GM12878 (cell line): ENCODE measurements around the gene DEPDC7. TPM values are rescaled to one million over a fixed set of nuclear protein-coding genes. Genes with fewer than 3 reads are reported as not detected.
A peak's percentile ranks its signal among the peaks of the same experiment; 100 is the strongest.

Source experiments
- ATAC-seq: fragments of 200-7000 bp; cut with Tn5 transposase; 3 replicates; pipeline ENCODE4 v1.9.1; 2020; ENCODE audit warnings: mild to moderate bottlenecking, moderate library complexity
- BruUV-seq: library from RNA; stranded (reverse); fragments of 400-500 nt; replicated peaks from 2 replicates; lab custom pipeline; 2021; lab: Mats Ljungman, UMichigan
- CTCF ChIA-PET: fragments of 300-600 bp; sonication (Branson Sonifier 250); formaldehyde crosslinking; extraction: SDS; loops from one replicate; lab custom pipeline; 2021; ENCODE audit warnings: inconsistent platforms; lab: Yijun Ruan, JAX
- POLR2A ChIA-PET: fragments of 350-600 bp; formaldehyde crosslinking; extraction: SDS; loops from one replicate; lab custom pipeline; 2021; ENCODE audit warnings: inconsistent platforms; lab: Charles Lee
- RAD21 ChIA-PET: fragments of 300-600 bp; sonication (Branson Sonifier 250); formaldehyde crosslinking; loops from one replicate; lab custom pipeline; 2023; ENCODE audit warnings: antibody characterized with exemption; ENCODE audit not compliant: unreplicated experiment; lab: Charles Lee
- SMC1A ChIA-PET: fragments of 300-600 bp; sonication (Branson Sonifier 250); formaldehyde crosslinking; loops from one replicate; lab custom pipeline; 2023; ENCODE audit not compliant: unreplicated experiment, uncharacterized antibody; lab: Charles Lee
- DNase-seq: peaks from one replicate; pipeline ENCODE4 v3.0.0-alpha.2; 2011; ENCODE audit warnings: low read depth, low spot score
- FAIRE-seq: peaks from 3 replicates; lab custom pipeline; 2011; peaks lifted over from hg19 to GRCh38; lab: Jason Lieb, UNC
- H2AFZ ChIP-seq: 2 replicates; pipeline ENCODE4 v1.6.0; 2011; ENCODE audit warnings: low read depth, low read length, control low read depth; ENCODE audit not compliant: control insufficient read depth
- H3K27ac ChIP-seq: 2 replicates; pipeline ENCODE4 v1.5.1; 2011; ENCODE audit warnings: control low read depth; ENCODE audit not compliant: control insufficient read depth, insufficient read depth
- H3K27me3 ChIP-seq, 2 experiments: replicated peaks in 1 of 2; 2 replicates each; pipeline versions ENCODE4 v1.6.0 to v1.6.1; 2011; ENCODE audit warnings: low read length in 1 of 2; ENCODE audit not compliant: control insufficient read depth in 2 of 2, insufficient read depth in 2 of 2
- H3K36me3 ChIP-seq, 2 experiments: 2 replicates each; pipeline ENCODE4 v1.5.1; 2011; ENCODE audit warnings: low read length in 1 of 2; ENCODE audit not compliant: control insufficient read depth in 2 of 2, insufficient read depth in 2 of 2
- H3K4me1 ChIP-seq: 2 replicates; pipeline ENCODE4 v1.6.1; 2011; ENCODE audit warnings: mild to moderate bottlenecking, low read length, moderate library complexity, mixed read lengths; ENCODE audit not compliant: control insufficient read depth, insufficient read depth
- H3K4me2 ChIP-seq: 2 replicates; pipeline ENCODE4 v1.6.0; 2011; ENCODE audit warnings: control low read depth; ENCODE audit not compliant: control insufficient read depth, insufficient read depth
- H3K4me3 ChIP-seq: fragments of 200-600 bp; sonication (generic); 2 replicates; pipeline ENCODE4 v1.5.1; 2016
- H3K79me2 ChIP-seq: 2 replicates; pipeline ENCODE4 v1.6.0; 2011; ENCODE audit warnings: low read length; ENCODE audit not compliant: control insufficient read depth, insufficient read depth
- H3K9ac ChIP-seq: 2 replicates; pipeline ENCODE4 v1.8.0; 2011; ENCODE audit warnings: low read length, control low read depth, mixed read lengths; ENCODE audit not compliant: control insufficient read depth, insufficient read depth
- H3K9me3 ChIP-seq: replicated peaks from 3 replicates; pipeline ENCODE4 v1.5.1; 2011; ENCODE audit warnings: mild to moderate bottlenecking, low read length; ENCODE audit not compliant: control insufficient read depth, insufficient read depth
- H4K20me1 ChIP-seq: 2 replicates; pipeline ENCODE4 v1.6.0; 2011; ENCODE audit not compliant: control insufficient read depth, insufficient read depth
- ASH2L ChIP-seq: fragments of 300-600, 200-600 bp; sonication (generic); IDR thresholded peaks from 2 replicates; pipeline ENCODE4 v1.6.1; 2017; ENCODE audit warnings: low read depth, mild to moderate bottlenecking, borderline replicate concordance
- ATF7 ChIP-seq: fragments of 450-650 bp; IDR thresholded peaks from 2 replicates; pipeline ENCODE4 v1.6.1; 2016; ENCODE audit warnings: low read depth, mild to moderate bottlenecking
- BMI1 ChIP-seq: fragments of 450-650 bp; IDR thresholded peaks from 2 replicates; pipeline ENCODE4 v1.6.1; 2016; ENCODE audit warnings: mild to moderate bottlenecking, moderate library complexity, borderline replicate concordance
- MEF2A ChIP-seq: IDR thresholded peaks from 2 replicates; pipeline ENCODE4 v1.6.1; 2011; ENCODE audit warnings: low read depth, mild to moderate bottlenecking, low read length, moderate library complexity; ENCODE audit not compliant: insufficient read depth
- MTA3 ChIP-seq: IDR thresholded peaks from 2 replicates; pipeline ENCODE4 v1.6.1; 2012; ENCODE audit warnings: low read length, inconsistent platforms, borderline replicate concordance
- RB1 ChIP-seq: fragments of 450-650 bp; formaldehyde crosslinking; IDR thresholded peaks from 2 replicates; pipeline ENCODE4 v1.6.1; 2017; ENCODE audit warnings: mild to moderate bottlenecking, borderline replicate concordance
- RFX5 ChIP-seq: IDR thresholded peaks from 2 replicates; pipeline ENCODE4 v1.6.1; 2011; ENCODE audit warnings: low read depth, low read length, improper control_type of control experiment
- WGBS: methylation state at CpG from one replicate; pipeline ENCODE4 v1.1.6; 2016; ENCODE audit warnings: low lambda C conversion rate; ENCODE audit not compliant: insufficient replicate concordance, insufficient coverage; ENCODE audit errors: missing lambda C conversion rate; 5-methylcytosine and 5-hydroxymethylcytosine counted together
- in situ Hi-C: fragments of 300-500 bp; cut with MboI; formaldehyde crosslinking; loops from 9 replicates; pipeline ENCODE4 v1.14.3; 2018; ENCODE audit warnings: mixed read lengths
- intact Hi-C: fragments of 100-400 bp; cut with micrococcal nuclease; formaldehyde crosslinking; loops from one replicate; pipeline ENCODE4 v1.14.2; 2022; ENCODE audit not compliant: unreplicated experiment
- polyA plus RNA-seq, 11 experiments: library from polyadenylated mRNA; depleted of rRNA in 4 of 11; unstranded in 6 of 11; stranded (reverse) in 5 of 11; fragments of >200 nt; fragmentation: Nextera tagmentation in 4 of 11; fragmentation: Illumina TruSeq in 1 of 11; extraction: Ambion mirVana in 4 of 11; extraction: Trizol in 1 of 11; gene quantifications; 1 replicate in 1 of 11; 2 replicates in 10 of 11; pipeline versions ENCODE4 v1.2.1 to v1.2.3, GENCODE V29; 2011 to 2016; ENCODE audit warnings: inconsistent platforms in 2 of 11, missing spikeins in 2 of 11, low read depth in 1 of 11
- total RNA-seq, 4 experiments: library from RNA; depleted of rRNA in 3 of 4; stranded (reverse); fragments of >200 nt in 3 of 4; fragmentation: Illumina TruSeq in 1 of 4; extraction: Trizol in 1 of 4; gene quantifications; 2 replicates each; pipeline versions ENCODE4 v1.2.1 to v1.2.3, GENCODE V29; 2013 to 2021
- TF ChIP-seq, protein P1 (sequence below): fragments of 450-650 bp; IDR thresholded peaks from 2 replicates; pipeline ENCODE4 v1.6.1; 2017; ENCODE audit warnings: mild to moderate bottlenecking, moderate library complexity
- TF ChIP-seq, protein P2 (sequence below): fragments of 450-650 bp; IDR thresholded peaks from 2 replicates; pipeline ENCODE4 v1.6.1; 2014; ENCODE audit warnings: mild to moderate bottlenecking

The DEPDC7 gene
- total and polyA plus RNA-seq, 10 of the 15 experiments (the other 5 are each of a cell fraction or from before 2014, with no cell fraction given) = 0.06 to 1.1 (median 0.49) TPM

DNA sequence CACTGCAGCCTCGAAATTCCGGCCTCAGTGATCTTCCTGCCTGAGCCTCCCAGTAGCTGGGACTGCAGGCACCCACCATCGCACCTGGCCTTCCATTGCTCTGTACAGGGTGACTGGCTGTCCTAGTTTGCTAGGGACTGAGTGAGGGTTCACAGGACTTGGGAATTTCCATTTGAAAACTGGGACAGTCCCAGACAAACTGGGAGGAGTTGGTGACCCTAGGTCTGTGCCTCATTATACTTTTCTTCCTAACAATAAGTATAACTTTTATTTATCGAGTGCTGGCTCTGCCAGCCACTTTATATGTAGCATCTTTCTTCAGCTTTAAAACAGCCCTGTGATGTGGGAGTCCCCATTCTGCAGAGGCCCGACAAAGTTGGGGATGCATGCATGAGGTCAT is 49.2 kb downstream of the DEPDC7 start:
- ChIA-PET SMC1A (interaction anchor here (0.7 to 11.0 kb wide), 26 partner anchors 9 to 274 kb away, joined by 3 to 141 read pairs (median 6); partner anchors contain the start of genes CSTF3, QSER1 and TCP11L1), RAD21 (interaction anchor here (0.8 to 6.8 kb wide), 23 partner anchors 13 to 345 kb away, joined by 3 to 144 read pairs (median 4); partner anchors contain the start of genes CSTF3, QSER1 and TCP11L1), POLR2A (interaction anchor here (0.7 to 3.0 kb wide), 5 partner anchors 43 to 210 kb away, joined by 3 to 9 read pairs (median 4); no protein-coding TSS in a partner anchor), CTCF (interaction anchor here (0.6 to 10.8 kb wide), 49 partner anchors 9 to 422 kb away, joined by 3 to 144 read pairs (median 4); partner anchors contain the start of genes CSTF3, DEPDC7, QSER1 and TCP11L1)
- H3K4me1 ChIP-seq = peaks cover 43% of the 10 kb centered on the region
- no peak overlapping the region for H3K4me3 ChIP-seq
- no peaks in the 10 kb centered on the region for H3K79me2 ChIP-seq
- FAIRE-seq (no peak), ATAC-seq (peak; percentile 37), DNase-seq (no peak)
- 67% methylated on average over 5 of the region's 5 CpGs for WGBS
- no peaks in the 10 kb centered on the region for H3K9me3 ChIP-seq
- peak overlapping the region; percentile 68 for H3K27ac ChIP-seq
- TF ChIP-seq, protein P1, sequence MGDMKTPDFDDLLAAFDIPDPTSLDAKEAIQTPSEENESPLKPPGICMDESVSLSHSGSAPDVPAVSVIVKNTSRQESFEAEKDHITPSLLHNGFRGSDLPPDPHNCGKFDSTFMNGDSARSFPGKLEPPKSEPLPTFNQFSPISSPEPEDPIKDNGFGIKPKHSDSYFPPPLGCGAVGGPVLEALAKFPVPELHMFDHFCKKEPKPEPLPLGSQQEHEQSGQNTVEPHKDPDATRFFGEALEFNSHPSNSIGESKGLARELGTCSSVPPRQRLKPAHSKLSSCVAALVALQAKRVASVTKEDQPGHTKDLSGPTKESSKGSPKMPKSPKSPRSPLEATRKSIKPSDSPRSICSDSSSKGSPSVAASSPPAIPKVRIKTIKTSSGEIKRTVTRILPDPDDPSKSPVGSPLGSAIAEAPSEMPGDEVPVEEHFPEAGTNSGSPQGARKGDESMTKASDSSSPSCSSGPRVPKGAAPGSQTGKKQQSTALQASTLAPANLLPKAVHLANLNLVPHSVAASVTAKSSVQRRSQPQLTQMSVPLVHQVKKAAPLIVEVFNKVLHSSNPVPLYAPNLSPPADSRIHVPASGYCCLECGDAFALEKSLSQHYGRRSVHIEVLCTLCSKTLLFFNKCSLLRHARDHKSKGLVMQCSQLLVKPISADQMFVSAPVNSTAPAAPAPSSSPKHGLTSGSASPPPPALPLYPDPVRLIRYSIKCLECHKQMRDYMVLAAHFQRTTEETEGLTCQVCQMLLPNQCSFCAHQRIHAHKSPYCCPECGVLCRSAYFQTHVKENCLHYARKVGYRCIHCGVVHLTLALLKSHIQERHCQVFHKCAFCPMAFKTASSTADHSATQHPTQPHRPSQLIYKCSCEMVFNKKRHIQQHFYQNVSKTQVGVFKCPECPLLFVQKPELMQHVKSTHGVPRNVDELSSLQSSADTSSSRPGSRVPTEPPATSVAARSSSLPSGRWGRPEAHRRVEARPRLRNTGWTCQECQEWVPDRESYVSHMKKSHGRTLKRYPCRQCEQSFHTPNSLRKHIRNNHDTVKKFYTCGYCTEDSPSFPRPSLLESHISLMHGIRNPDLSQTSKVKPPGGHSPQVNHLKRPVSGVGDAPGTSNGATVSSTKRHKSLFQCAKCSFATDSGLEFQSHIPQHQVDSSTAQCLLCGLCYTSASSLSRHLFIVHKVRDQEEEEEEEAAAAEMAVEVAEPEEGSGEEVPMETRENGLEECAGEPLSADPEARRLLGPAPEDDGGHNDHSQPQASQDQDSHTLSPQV = no peak
- TF ChIP-seq ASH2L = no peak
- TF ChIP-seq MEF2A = no peak
- TF ChIP-seq MTA3 = 0 out of 2 replicates have a peak, but pooled peaks have one; percentile 25
- TF ChIP-seq, protein P2, sequence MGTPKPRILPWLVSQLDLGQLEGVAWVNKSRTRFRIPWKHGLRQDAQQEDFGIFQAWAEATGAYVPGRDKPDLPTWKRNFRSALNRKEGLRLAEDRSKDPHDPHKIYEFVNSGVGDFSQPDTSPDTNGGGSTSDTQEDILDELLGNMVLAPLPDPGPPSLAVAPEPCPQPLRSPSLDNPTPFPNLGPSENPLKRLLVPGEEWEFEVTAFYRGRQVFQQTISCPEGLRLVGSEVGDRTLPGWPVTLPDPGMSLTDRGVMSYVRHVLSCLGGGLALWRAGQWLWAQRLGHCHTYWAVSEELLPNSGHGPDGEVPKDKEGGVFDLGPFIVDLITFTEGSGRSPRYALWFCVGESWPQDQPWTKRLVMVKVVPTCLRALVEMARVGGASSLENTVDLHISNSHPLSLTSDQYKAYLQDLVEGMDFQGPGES = no peak
- no peak for TF ChIP-seq BMI1
- no peak for TF ChIP-seq RFX5
- no peak for TF ChIP-seq RB1
- peak; percentile 46; the same call in 1 of the 2 replicates for TF ChIP-seq ATF7
- no TSS peak for BruUV-seq
- peak overlapping the region; percentile 43 for H3K4me2 ChIP-seq
- no peaks in the 10 kb centered on the region for H4K20me1 ChIP-seq
- intact Hi-C loops (loop anchor here (1.0 to 5.0 kb wide), 4 partner anchors 54 to 256 kb away; no protein-coding TSS in a partner anchor), in situ Hi-C loops (loop anchor here (5.0 to 10.0 kb wide), 2 partner anchors 108 to 260 kb away; no protein-coding TSS in a partner anchor)
- H3K9ac ChIP-seq = no peak overlapping the region
- peaks cover 5 to 8% of the 10 kb centered on the region in 2 experiments for H3K36me3 ChIP-seq
- no peak overlapping the region; the same call in 1 of the 2 replicates for H2AFZ ChIP-seq
- no peaks in the 10 kb centered on the region for H3K27me3 ChIP-seq
